Activated T-helper 1 cell treated with anti-CD3 and anti-CD28 coated beads, Interleukin-12 subunit alpha, Interleukin-12 subunit beta, Interleukin-2, Interleukin-4 antibody, amounts not matched to agents 30 ng/mL and 10 ng/mL and 1 ng/mL, durations not matched to agents 14 hours and 24 hours and 36 hours (primary cell): Measurements from ENCODE around the gene METRN. TPM values are rescaled to one million over a fixed set of nuclear protein-coding genes. Genes with fewer than 3 reads are reported as not detected.
"Not testable (repeated sequence)": the region's sequence is repeated elsewhere in the genome, so short reads cannot be mapped to it uniquely, and the experiment has no call there.

Experiments used
- DNase-seq: peaks from one replicate; pipeline ENCODE4 v3.0.0; 2021; ENCODE audit warnings: low spot score
- H3K27ac Mint-ChIP-seq: one replicate; pipeline ENCODE4 v1.8.0; 2021; ENCODE audit warnings: mild to moderate bottlenecking, mixed read lengths
- H3K27me3 Mint-ChIP-seq: one replicate; pipeline ENCODE4 v1.8.0; 2022; ENCODE audit warnings: mild to moderate bottlenecking, moderate library complexity, mixed read lengths; ENCODE audit not compliant: insufficient read depth
- H3K36me3 Mint-ChIP-seq: one replicate; pipeline ENCODE4 v1.8.0; 2021; ENCODE audit warnings: low read depth, mixed read lengths
- H3K4me1 Mint-ChIP-seq: one replicate; pipeline ENCODE4 v1.8.0; 2021; ENCODE audit warnings: low read depth, mixed read lengths
- H3K4me3 Mint-ChIP-seq: one replicate; pipeline ENCODE4 v1.8.0; 2021; ENCODE audit warnings: mild to moderate bottlenecking, moderate library complexity, mixed read lengths
- H3K9me3 Mint-ChIP-seq: one replicate; pipeline ENCODE4 v1.8.0; 2021; ENCODE audit warnings: mixed read lengths
- intact Hi-C: fragments of 100-400 bp; cut with micrococcal nuclease; formaldehyde crosslinking; loops from one replicate; pipeline ENCODE4 v1.15.1; 2024
- total RNA-seq: library from RNA; stranded (reverse); gene quantifications from 2 replicates; pipeline ENCODE4 v1.2.3, GENCODE V29; 2022

Gene METRN
- total RNA-seq, 1 donor from 2014 or later = 21.8 TPM

- not testable (repeated sequence) for H3K4me1 Mint-ChIP-seq, DNase-seq, H3K4me3 Mint-ChIP-seq, H3K36me3 Mint-ChIP-seq, H3K9me3 Mint-ChIP-seq
- peaks cover 27% of the 10 kb centered on the region for H3K27me3 Mint-ChIP-seq
- intact Hi-C loops = loop anchor here (5.0 kb wide), 1 partner anchor 95 kb away; no protein-coding TSS in a partner anchor
- H3K27ac Mint-ChIP-seq = peak overlapping the region; percentile 0
Measured at GRCh38 chr16:712740-713250, 2.1 kb upstream of the METRN start.

- H3K4me3 Mint-ChIP-seq = no peak overlapping the region
- no peaks in the 10 kb centered on the region for H3K9me3 Mint-ChIP-seq
- H3K4me1 Mint-ChIP-seq = no peaks in the 10 kb centered on the region
- no peaks in the 10 kb centered on the region for H3K36me3 Mint-ChIP-seq
- no peak overlapping the region for H3K27ac Mint-ChIP-seq
- H3K27me3 Mint-ChIP-seq = peaks cover 20% of the 10 kb centered on the region
- intact Hi-C loops = loop anchor here (1.0 to 5.0 kb wide), 3 partner anchors 23 to 93 kb away; partner anchors contain the start of genes CHTF18, RPUSD1 and WDR24
- no peak for DNase-seq
Measured at GRCh38 chr16:714079-714478, 839 bp upstream of the METRN start.

GRCh38 chr16:715477-716199, 720 bp downstream of the METRN start:
- Mint-ChIP-seq H3K27me3 (peaks cover 19% of the 10 kb centered on the region), H3K4me3 (peak overlapping the region; percentile 60), H3K4me1 (no peaks in the 10 kb centered on the region), H3K27ac (no peak overlapping the region), H3K36me3 (no peaks in the 10 kb centered on the region), H3K9me3 (no peaks in the 10 kb centered on the region)
- no peak for DNase-seq
- intact Hi-C loops = loop anchor here (1.0 to 2.0 kb wide), 2 partner anchors 25 to 35 kb away; partner anchors contain the start of genes STUB1 and WDR24

- H3K4me1 Mint-ChIP-seq = no peaks in the 10 kb centered on the region
- peak overlapping the region; percentile 60 for H3K4me3 Mint-ChIP-seq
- peaks cover 19% of the 10 kb centered on the region for H3K27me3 Mint-ChIP-seq
- no peaks in the 10 kb centered on the region for H3K36me3 Mint-ChIP-seq
- no peaks in the 10 kb centered on the region for H3K9me3 Mint-ChIP-seq
- DNase-seq = no peak
- H3K27ac Mint-ChIP-seq = peak overlapping the region; percentile 61
- intact Hi-C loops = no loop called here
Measured at GRCh38 chr16:716200-716568, 1.3 kb downstream of the METRN start.

GRCh38 chr16:716768-717325, 1.9 kb downstream of the METRN start:
- Mint-ChIP-seq H3K27me3 (peaks cover 19% of the 10 kb centered on the region), H3K9me3 (no peaks in the 10 kb centered on the region), H3K36me3 (no peaks in the 10 kb centered on the region), H3K4me3 (no peak overlapping the region), H3K4me1 (no peaks in the 10 kb centered on the region), H3K27ac (no peak overlapping the region)
- no peak for DNase-seq
- intact Hi-C loops = no loop called here

- Mint-ChIP-seq H3K9me3 (no peaks in the 10 kb centered on the region), H3K4me1 (no peaks in the 10 kb centered on the region), H3K36me3 (no peaks in the 10 kb centered on the region), H3K27me3 (peaks cover 19% of the 10 kb centered on the region), H3K4me3 (no peak overlapping the region), H3K27ac (no peak overlapping the region)
- intact Hi-C loops = no loop called here
- DNase-seq = no peak
Measured at GRCh38 chr16:717450-718245, 2.7 kb downstream of the METRN start.

- Mint-ChIP-seq H3K4me3 (no peak overlapping the region), H3K27ac (no peak overlapping the region), H3K9me3 (no peaks in the 10 kb centered on the region), H3K27me3 (peaks cover 16% of the 10 kb centered on the region), H3K4me1 (no peaks in the 10 kb centered on the region), H3K36me3 (no peaks in the 10 kb centered on the region)
- intact Hi-C loops = no loop called here
- DNase-seq = no peak
Measured at GRCh38 chr16:718389-718788, 3.5 kb downstream of the METRN start.

GRCh38 chr16:718922-719321, 4.0 kb downstream of the METRN start:
- no peak for DNase-seq
- no peaks in the 10 kb centered on the region for H3K4me1 Mint-ChIP-seq
- no peaks in the 10 kb centered on the region for H3K36me3 Mint-ChIP-seq
- intact Hi-C loops = no loop called here
- no peaks in the 10 kb centered on the region for H3K9me3 Mint-ChIP-seq
- H3K27ac Mint-ChIP-seq = no peak overlapping the region
- H3K4me3 Mint-ChIP-seq = peak overlapping the region; percentile 66
- peaks cover 13% of the 10 kb centered on the region for H3K27me3 Mint-ChIP-seq

- H3K27ac Mint-ChIP-seq = peak overlapping the region; percentile 28
- no peaks in the 10 kb centered on the region for H3K9me3 Mint-ChIP-seq
- DNase-seq = no peak
- peaks cover 8% of the 10 kb centered on the region for H3K27me3 Mint-ChIP-seq
- intact Hi-C loops = loop anchor here (2.0 kb wide), 1 partner anchor 17 kb away; no protein-coding TSS in a partner anchor
- H3K4me1 Mint-ChIP-seq = no peaks in the 10 kb centered on the region
- H3K4me3 Mint-ChIP-seq = peak overlapping the region; percentile 75
- H3K36me3 Mint-ChIP-seq = no peaks in the 10 kb centered on the region
Measured at GRCh38 chr16:719815-720446, 5.0 kb downstream of the METRN start.

- Mint-ChIP-seq H3K27ac (peak overlapping the region; percentile 28), H3K4me1 (no peaks in the 10 kb centered on the region), H3K36me3 (no peaks in the 10 kb centered on the region), H3K27me3 (peaks cover 11% of the 10 kb centered on the region), H3K9me3 (no peaks in the 10 kb centered on the region), H3K4me3 (peak overlapping the region; percentile 75)
- DNase-seq = no peak
- intact Hi-C loops = loop anchor here (2.0 kb wide), 1 partner anchor 16 kb away; no protein-coding TSS in a partner anchor
Measured at GRCh38 chr16:720447-720989, 5.6 kb downstream of the METRN start.

GRCh38 chr16:720990-721764, 6.3 kb downstream of the METRN start, which contains the start of gene ANTKMT:
TSS of gene ANTKMT (plus strand) at chr16:721146. CDS start at chr16:721275, 129 bp downstream.
- Mint-ChIP-seq H3K4me1 (no peaks in the 10 kb centered on the region), H3K27ac (peak within 1 kb of the TSS; percentile 28)

More at GRCh38 chr16:720990-721764, 6.3 kb downstream of the METRN start, which contains the start of gene ANTKMT:
- intact Hi-C loops = loop anchor here (2.0 kb wide), 1 partner anchor 16 kb away; no protein-coding TSS in a partner anchor
- Mint-ChIP-seq H3K36me3 (no peaks in the 10 kb centered on the region), H3K9me3 (no peaks in the 10 kb centered on the region), H3K27me3 (peaks cover 11% of the 10 kb centered on the region), H3K4me3 (peak within 1 kb of the TSS; percentile 75)
- DNase-seq = peak; percentile 58
